CD14-positive monocyte (primary cell): ENCODE data around the gene TRABD. TPM values are rescaled to one million over a fixed set of nuclear protein-coding genes. Genes with fewer than 3 reads are reported as not detected.
A peak's percentile ranks its signal among the peaks of the same experiment; 100 is the strongest.

ENCODE experiments used
- DNase-seq, 3 donors: peaks; one replicate each; pipeline ENCODE4 v3.0.0-alpha.2; 2011 to 2022
- H2AFZ ChIP-seq: 2 replicates; pipeline ENCODE4 v1.6.0; 2012; ENCODE audit warnings: mild to moderate bottlenecking, low read depth, low read length, inconsistent platforms; ENCODE audit not compliant: insufficient read depth, poor library complexity, severe bottlenecking
- H3K27ac ChIP-seq, 2 donors: 1 replicate in 1 of 2; 2 replicates in 1 of 2; pipeline ENCODE4 v1.5.1; 2012 to 2013; ENCODE audit warnings: low read length in 2 of 2, control low read depth in 1 of 2, inconsistent platforms in 1 of 2, low read depth in 1 of 2, mild to moderate bottlenecking in 1 of 2
- H3K27me3 ChIP-seq, 2 donors: one replicate each; pipeline versions ENCODE4 v1.6.0 to v1.6.1; 2011 to 2013; ENCODE audit warnings: low read length in 2 of 2; ENCODE audit not compliant: control insufficient read depth in 2 of 2, insufficient read depth in 2 of 2
- H3K36me3 ChIP-seq, 2 donors: replicated peaks in 1 of 2; 1 replicate in 1 of 2; 2 replicates in 1 of 2; pipeline versions ENCODE4 v1.5.1 to v1.6.1; 2012 to 2013; ENCODE audit warnings: low read length in 2 of 2, control low read depth in 1 of 2, inconsistent platforms in 1 of 2, mild to moderate bottlenecking in 1 of 2; ENCODE audit not compliant: insufficient read depth in 2 of 2, control insufficient read depth in 1 of 2
- H3K4me1 ChIP-seq, 2 donors: 1 replicate in 1 of 2; 2 replicates in 1 of 2; pipeline versions ENCODE4 v1.5.1 to v1.6.1; 2012 to 2013; ENCODE audit warnings: low read length in 2 of 2, control low read depth in 1 of 2, inconsistent platforms in 1 of 2, mild to moderate bottlenecking in 1 of 2, moderate library complexity in 1 of 2; ENCODE audit not compliant: insufficient read depth in 2 of 2, control insufficient read depth in 1 of 2
- H3K4me2 ChIP-seq: replicated peaks from 2 replicates; pipeline ENCODE3; 2012; ENCODE audit warnings: low read length, moderate library complexity, mild to moderate bottlenecking; ENCODE audit not compliant: poor library complexity, severe bottlenecking; ENCODE audit errors: extremely low read depth
- H3K4me3 ChIP-seq, 3 experiments: fragments of 200-600 bp in 1 of 3; sonication (generic) in 1 of 3; replicated peaks in 1 of 3; 1 replicate in 2 of 3; 2 replicates in 1 of 3; pipeline ENCODE4 v1.5.1; 2011 to 2013; ENCODE audit warnings: low read length in 3 of 3, mild to moderate bottlenecking in 3 of 3, control low read depth in 2 of 3, low read depth in 2 of 3, inconsistent platforms in 1 of 3, moderate library complexity in 1 of 3
- H3K79me2 ChIP-seq: 2 replicates; pipeline ENCODE4 v1.6.0; 2012; ENCODE audit warnings: mild to moderate bottlenecking, control low read depth, inconsistent platforms, low read length, moderate library complexity; ENCODE audit not compliant: insufficient read depth
- H3K9ac ChIP-seq: 2 replicates; pipeline ENCODE4 v1.6.0; 2017; ENCODE audit warnings: low read length, mild to moderate bottlenecking; ENCODE audit not compliant: insufficient read depth, poor library complexity, severe bottlenecking
- H3K9me3 ChIP-seq, 2 donors: replicated peaks in 1 of 2; 1 replicate in 1 of 2; 2 replicates in 1 of 2; pipeline versions ENCODE4 v1.5.1 to v1.6.1; 2012 to 2013; ENCODE audit warnings: low read length in 2 of 2, control low read depth in 1 of 2; ENCODE audit not compliant: control insufficient read depth in 1 of 2, insufficient read depth in 1 of 2
- H4K20me1 ChIP-seq: 2 replicates; pipeline ENCODE4 v1.6.0; 2012; ENCODE audit warnings: mild to moderate bottlenecking, low read length, control low read depth, moderate library complexity; ENCODE audit not compliant: insufficient read depth
- H3K27ac Mint-ChIP-seq, 7 donors: one replicate each; pipeline ENCODE4 v1.8.0; 2020; ENCODE audit warnings: mild to moderate bottlenecking in 7 of 7, mixed read lengths in 7 of 7, moderate library complexity in 6 of 7, inconsistent platforms in 2 of 7
- H3K27me3 Mint-ChIP-seq, 3 donors: one replicate each; pipeline ENCODE4 v1.8.0; 2021 to 2022; ENCODE audit warnings: low read depth in 3 of 3, mild to moderate bottlenecking in 3 of 3, mixed read lengths in 3 of 3, moderate library complexity in 3 of 3, inconsistent platforms in 1 of 3
- H3K36me3 Mint-ChIP-seq, 2 donors: one replicate each; pipeline ENCODE4 v1.8.0; 2020; ENCODE audit warnings: mixed read lengths in 2 of 2, inconsistent platforms in 1 of 2, mild to moderate bottlenecking in 1 of 2
- H3K4me1 Mint-ChIP-seq: one replicate; pipeline ENCODE4 v1.8.0; 2020; ENCODE audit warnings: mild to moderate bottlenecking, mixed read lengths
- H3K4me3 Mint-ChIP-seq, 2 donors: one replicate each; pipeline ENCODE4 v1.8.0; 2020; ENCODE audit warnings: mild to moderate bottlenecking in 2 of 2, mixed read lengths in 2 of 2, moderate library complexity in 1 of 2
- H3K9me3 Mint-ChIP-seq, 7 donors: one replicate each; pipeline ENCODE4 v1.8.0; 2020 to 2022; ENCODE audit warnings: mixed read lengths in 7 of 7, mild to moderate bottlenecking in 6 of 7, moderate library complexity in 6 of 7, inconsistent platforms in 2 of 7
- CTCF ChIP-seq: fragments of 200-600 bp; IDR thresholded peaks from one replicate; pipeline ENCODE4 v1.8.0; 2022; ENCODE audit warnings: antibody characterized with exemption, mild to moderate bottlenecking
- WGBS: methylation state at CpG from one replicate; pipeline ENCODE4 v1.1.5; 2013; ENCODE audit warnings: missing lambda C conversion rate; ENCODE audit not compliant: insufficient coverage; 5-methylcytosine and 5-hydroxymethylcytosine counted together
- intact Hi-C, 2 donors: fragments of 100-400 bp; cut with micrococcal nuclease; formaldehyde crosslinking; loops; one replicate each; pipeline versions ENCODE4 v1.15.0 to v1.15.1; 2023
- polyA plus RNA-seq, 3 donors: library from polyadenylated mRNA; depleted of rRNA in 1 of 3; unstranded in 2 of 3; stranded (reverse) in 1 of 3; fragments of 300-500 nt in 2 of 3; fragments of >200 nt in 1 of 3; fragmentation: Illumina TruSeq in 2 of 3; gene quantifications; 1 replicate in 2 of 3; 2 replicates in 1 of 3; pipeline ENCODE4 v1.2.3, GENCODE V29; 2012 to 2021

The TRABD gene
- polyA plus RNA-seq, 3 donors = 34.5 to 240 (median 39.3) TPM

DNA sequence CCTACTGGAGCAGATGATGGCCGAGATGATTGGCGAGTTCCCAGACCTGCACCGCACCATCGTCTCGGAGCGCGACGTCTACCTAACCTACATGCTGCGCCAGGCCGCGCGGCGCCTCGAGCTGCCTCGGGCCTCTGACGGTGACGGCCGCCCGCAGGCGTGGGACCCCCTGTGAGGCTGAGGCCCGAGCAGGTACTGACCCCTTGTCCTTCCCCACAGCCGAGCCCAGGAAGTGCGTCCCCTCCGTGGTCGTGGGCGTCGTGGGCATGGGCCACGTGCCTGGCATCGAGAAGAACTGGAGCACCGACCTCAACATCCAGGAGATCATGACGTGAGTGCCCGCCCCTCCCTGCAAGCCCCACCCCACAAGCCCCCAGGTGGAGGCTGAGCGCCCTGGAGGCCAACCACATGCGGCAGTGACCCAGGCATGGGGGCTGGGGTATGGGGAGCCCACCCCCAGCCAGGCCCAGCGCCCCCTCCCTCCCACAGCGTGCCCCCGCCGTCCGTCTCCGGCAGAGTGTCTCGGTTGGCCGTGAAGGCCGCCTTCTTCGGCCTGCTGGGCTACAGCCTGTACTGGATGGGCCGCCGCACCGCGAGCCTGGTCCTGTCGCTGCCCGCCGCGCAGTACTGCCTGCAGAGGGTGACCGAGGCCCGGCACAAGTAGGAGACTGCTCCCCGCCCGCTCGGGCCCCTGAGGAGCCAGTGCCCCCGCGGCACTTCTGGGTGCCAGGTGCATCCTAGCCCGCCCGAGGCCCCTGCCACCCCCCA, 12.3 kb downstream of the TRABD start:
- Mint-ChIP-seq H3K4me3 (peak overlapping the region in 1 of 2 donors; percentile 27), H3K27ac (peak overlapping the region in 1 of 7 donors; percentile 77), H3K4me1 (peaks cover 18% of the 10 kb centered on the region), H3K27me3 (peaks cover 0 to 3% (median 2%) of the 10 kb centered on the region in 3 donors), H3K36me3 (peaks cover 45 to 67% of the 10 kb centered on the region in 2 donors), H3K9me3 (peaks cover 0 to under 1% (median 0%) of the 10 kb centered on the region in 7 donors)
- Histone ChIP-seq H3K9ac (no peak overlapping the region), H3K9me3 (no peaks in the 10 kb centered on the region), H3K4me1 (peaks cover 22 to 38% of the 10 kb centered on the region in 2 donors), H3K27me3 (no peaks in the 10 kb centered on the region), H3K36me3 (peaks cover 50 to 66% of the 10 kb centered on the region in 2 donors), H3K79me2 (peaks cover 47% of the 10 kb centered on the region), H3K4me2 (no peak overlapping the region), H2AFZ (no peak overlapping the region), H3K27ac (no peak overlapping the region), H3K4me3 (no peak overlapping the region), H4K20me1 (peaks cover 34% of the 10 kb centered on the region)
- intact Hi-C loops = no loop called here
- WGBS = 96% methylated on average over 49 of the region's 61 CpGs
- TF ChIP-seq CTCF = no peak
- no peak for DNase-seq

GRCh38 chr22:50198624-50199017, 12.9 kb downstream of the TRABD start:
- Histone ChIP-seq H3K79me2 (peaks cover 47% of the 10 kb centered on the region), H3K4me3 (no peak overlapping the region), H3K36me3 (peaks cover 44 to 61% of the 10 kb centered on the region in 2 donors), H3K27me3 (no peaks in the 10 kb centered on the region), H2AFZ (no peak overlapping the region), H4K20me1 (peaks cover 38% of the 10 kb centered on the region), H3K4me2 (no peak overlapping the region), H3K9me3 (no peaks in the 10 kb centered on the region), H3K9ac (no peak overlapping the region), H3K27ac (no peak overlapping the region), H3K4me1 (peaks cover 26 to 38% of the 10 kb centered on the region in 2 donors)
- DNase-seq = no peak
- H3K4me3 Mint-ChIP-seq = no peak overlapping the region
- H3K27ac Mint-ChIP-seq = no peak overlapping the region
- intact Hi-C loops = no loop called here
- H3K27me3 Mint-ChIP-seq = peaks cover 0 to 3% (median 2%) of the 10 kb centered on the region in 3 donors
- H3K4me1 Mint-ChIP-seq = peaks cover 23% of the 10 kb centered on the region
- peaks cover 50 to 65% of the 10 kb centered on the region in 2 donors for H3K36me3 Mint-ChIP-seq
- 92% methylated on average over 14 of the region's 16 CpGs for WGBS
- peaks cover 0 to 3% (median 0%) of the 10 kb centered on the region in 7 donors for H3K9me3 Mint-ChIP-seq
- TF ChIP-seq CTCF = no peak
